NCI-H748 treated with DMSO at 0.1 percent for 48 hours (cell line): ENCODE data around the gene LGMN.
"Not testable (repeated sequence)": the region's sequence is repeated elsewhere in the genome, so short reads cannot be mapped to it uniquely, and the experiment has no call there.

Experiments
- DNase-seq: peaks from one replicate; lab custom pipeline; 2025; lab: John Stamatoyannopoulos, UW

Gene LGMN

DNA sequence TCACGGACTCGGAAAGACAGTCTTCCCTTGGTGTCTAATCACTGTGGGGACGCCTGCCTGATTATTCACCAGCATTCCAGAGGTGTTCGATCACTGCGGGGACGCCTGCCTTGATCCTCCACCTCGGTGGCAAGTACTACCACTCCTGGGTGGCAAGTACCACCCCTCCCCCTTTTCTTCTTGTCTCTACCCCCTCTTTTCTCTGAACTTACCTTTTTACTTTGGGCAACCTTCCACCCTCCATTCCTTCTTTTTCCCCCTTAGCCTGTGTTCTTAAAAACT lies 12.0 kb upstream of the LGMN start:
- no peak for DNase-seq

GRCh38 chr14:92759679-92760523 lies 11.5 kb upstream of the LGMN start:
- no peak for DNase-seq

- no peak for DNase-seq
Measured at GRCh38 chr14:92759300-92759678, 10.9 kb upstream of the LGMN start.

DNA sequence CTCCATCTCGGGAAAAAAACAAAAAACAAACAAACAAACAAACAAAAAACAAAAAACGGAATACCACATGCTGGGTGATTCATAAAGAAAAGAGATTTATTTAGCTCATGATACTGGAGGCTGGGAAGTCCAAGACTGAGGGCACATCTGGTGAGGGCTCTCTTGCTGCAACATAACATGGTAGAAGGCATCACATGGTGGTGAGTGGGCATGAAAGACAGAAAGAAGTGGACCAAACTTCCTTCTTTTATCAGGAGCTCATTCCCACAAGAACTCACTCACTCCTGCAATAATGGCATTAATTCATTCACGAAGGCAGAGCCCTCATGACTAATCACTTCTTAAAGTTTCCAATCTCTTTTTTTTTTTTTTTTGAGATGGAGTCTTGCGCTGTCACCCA lies 8.0 kb upstream of the LGMN start:
- no peak for DNase-seq

GRCh38 chr14:92755495-92755894 lies 7.1 kb upstream of the LGMN start:
- no peak for DNase-seq

- peak; percentile 81 for DNase-seq
Measured at GRCh38 chr14:92754966-92755365, 6.5 kb upstream of the LGMN start.

GRCh38 chr14:92753250-92753649 lies 4.8 kb upstream of the LGMN start:
- DNase-seq, result no peak

- no peak for DNase-seq
Measured at GRCh38 chr14:92751819-92752218, 3.4 kb upstream of the LGMN start.

- no peak for DNase-seq
Measured at GRCh38 chr14:92750994-92751400, 2.6 kb upstream of the LGMN start.

GRCh38 chr14:92750222-92750728 lies 1.8 kb upstream of the LGMN start:
- DNase-seq, result not testable (repeated sequence)

- DNase-seq, result no peak
Measured at GRCh38 chr14:92747701-92748258, 647 bp downstream of the LGMN start.

GRCh38 chr14:92744198-92744597 lies 4.2 kb downstream of the LGMN start:
- DNase-seq, result no peak

DNA sequence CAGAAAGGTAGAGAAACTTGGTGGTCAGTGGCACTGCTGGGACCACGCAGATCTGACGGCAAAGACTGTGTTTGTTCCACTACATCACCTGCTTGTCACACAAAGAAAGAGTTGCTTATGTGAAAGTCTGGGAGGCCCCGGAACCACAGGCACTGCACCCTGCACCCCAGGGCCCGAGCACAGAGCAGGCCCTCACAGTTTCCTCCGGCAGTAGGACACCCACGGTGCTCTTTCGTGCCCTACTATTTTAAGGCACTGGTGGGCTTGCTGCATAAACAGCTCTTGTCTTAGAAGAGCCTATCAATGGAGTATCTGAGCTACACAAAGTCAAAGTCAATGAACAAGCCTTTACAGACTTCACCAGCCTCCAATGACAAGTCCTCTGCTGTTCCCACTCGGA lies 8.0 kb downstream of the LGMN start:
- no peak for DNase-seq

- no peak for DNase-seq
Measured at GRCh38 chr14:92737619-92738188, 10.7 kb downstream of the LGMN start.

DNA sequence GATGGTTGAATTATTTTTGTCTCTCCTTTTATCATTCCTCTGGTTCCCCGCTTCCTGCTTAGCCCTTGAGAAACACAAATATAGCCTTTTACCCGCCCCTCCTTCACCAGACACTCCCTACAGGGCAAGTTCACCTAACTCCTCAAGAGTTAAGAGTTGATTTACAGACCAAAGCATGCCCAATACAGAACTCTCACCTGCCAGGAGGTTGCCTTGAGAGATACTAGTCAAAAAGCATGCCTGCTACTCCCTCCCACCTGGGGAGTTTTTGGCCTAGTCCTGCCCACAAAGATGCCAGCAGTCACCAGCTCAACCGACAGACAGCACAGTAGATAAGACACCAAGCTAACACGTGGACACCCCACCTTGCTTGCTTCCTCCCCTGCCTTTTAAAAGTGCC lies 11.2 kb downstream of the LGMN start:
- DNase-seq, result no peak

- DNase-seq, result no peak
Measured at GRCh38 chr14:92735344-92735743, 13.1 kb downstream of the LGMN start.

DNA sequence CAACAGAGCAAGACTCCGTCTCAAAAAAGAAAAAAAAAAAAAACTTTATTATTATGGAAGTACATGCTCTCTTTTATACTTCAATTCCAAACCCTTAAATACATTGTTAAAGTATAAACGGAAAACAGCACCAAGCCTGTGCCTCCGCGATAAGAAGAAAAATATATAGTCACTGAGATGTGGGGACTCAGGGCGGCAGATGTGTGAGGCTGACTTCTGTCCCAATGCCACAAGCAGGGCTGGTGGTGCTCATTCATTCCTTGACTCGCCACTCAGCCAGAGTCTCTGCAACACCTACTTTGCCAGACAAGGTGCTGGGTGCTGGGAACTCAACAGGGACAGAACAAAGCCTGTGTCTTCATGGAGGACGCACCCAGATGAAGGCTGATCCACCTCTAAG lies 13.8 kb downstream of the LGMN start:
- DNase-seq, result no peak

- no peak for DNase-seq
Measured at GRCh38 chr14:92733007-92733406, 15.4 kb downstream of the LGMN start.

DNA sequence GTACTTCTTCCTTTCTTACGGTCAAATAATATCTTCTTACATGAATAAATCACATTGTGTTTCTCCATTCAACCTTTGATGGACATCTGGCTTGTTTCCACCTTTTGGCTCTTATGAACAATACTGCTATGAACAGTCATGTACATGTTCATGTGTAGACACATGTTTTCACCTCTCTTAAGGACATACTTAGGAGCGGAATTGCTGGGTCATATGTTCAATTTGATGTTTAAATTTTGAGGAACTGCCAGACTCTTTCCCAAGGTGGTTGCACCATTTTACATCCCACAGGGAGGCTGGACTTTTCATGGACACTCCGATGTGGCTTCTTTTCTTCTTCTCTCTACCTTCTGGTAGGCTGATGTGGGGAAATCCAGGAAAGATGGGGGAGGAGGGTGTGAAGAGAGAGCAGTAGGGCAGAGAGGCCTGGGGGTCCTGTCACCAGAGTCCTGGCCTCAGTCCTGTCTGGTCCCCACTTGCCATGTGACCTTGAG lies 16.8 kb downstream of the LGMN start:
- DNase-seq, result no peak

DNA sequence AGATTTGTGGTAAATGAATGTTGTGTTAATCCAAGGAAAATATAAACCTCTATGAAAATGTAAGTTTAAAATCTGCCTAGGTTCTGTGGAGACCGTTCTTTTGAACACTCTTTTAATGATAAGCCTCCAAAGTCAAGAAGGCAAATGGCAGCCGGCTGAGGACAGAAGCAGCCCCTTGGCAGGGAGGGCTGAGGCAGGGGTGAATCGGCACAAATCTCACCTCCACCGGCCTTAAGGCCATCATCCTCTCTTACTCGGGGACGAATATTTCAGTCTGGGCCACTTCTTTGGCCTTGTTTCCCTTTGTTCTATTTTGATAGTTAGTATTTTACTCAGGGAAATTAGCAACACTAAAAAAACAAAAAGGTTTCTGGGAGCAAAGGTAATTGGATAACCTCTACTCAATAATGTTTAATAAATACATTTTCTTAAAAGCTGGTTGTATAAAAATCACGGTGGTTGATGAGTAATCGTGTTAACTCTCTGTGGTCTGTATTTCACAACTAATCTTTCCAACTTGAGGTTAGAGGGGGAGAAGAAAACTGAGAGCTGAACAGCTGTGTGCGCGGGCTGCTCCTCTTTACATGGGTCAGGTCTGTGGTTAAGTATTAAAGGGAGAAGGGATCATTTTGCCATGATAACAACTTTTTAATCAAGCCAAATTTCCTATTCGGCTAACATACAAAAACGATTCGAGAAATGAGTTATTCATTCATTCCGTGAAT lies 18.6 kb downstream of the LGMN start:
- no peak for DNase-seq

DNA sequence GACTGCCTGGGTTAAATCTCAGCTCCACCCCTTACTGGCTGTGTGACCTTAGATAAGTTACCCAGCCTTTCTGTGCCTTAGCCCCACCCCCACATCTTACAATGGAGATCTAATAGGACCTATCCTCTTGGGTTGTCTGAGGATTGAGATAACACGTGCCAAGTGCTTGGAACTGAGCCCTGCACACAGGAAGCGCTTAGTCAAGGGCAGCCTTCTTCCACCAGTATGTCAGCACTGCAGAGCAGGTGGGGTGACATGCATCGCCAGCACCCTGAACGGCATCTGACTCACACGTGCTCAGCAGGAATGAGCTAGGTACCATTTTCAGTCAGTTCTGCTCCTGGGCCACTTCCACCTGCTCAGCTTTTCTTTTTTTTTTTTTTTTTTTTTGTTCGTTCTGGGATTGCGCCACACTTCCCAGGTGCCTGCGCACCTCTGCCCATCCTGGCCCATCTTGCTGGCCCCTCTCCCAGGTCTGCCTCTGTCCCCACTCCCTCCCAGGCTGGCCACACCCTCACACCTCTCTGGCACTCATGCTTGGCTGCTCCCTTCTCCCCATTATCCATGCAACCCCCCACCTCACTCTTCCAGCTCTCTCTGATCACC lies 19.6 kb downstream of the LGMN start:
- no peak for DNase-seq

- no peak for DNase-seq
Measured at GRCh38 chr14:92726933-92727262, 21.5 kb downstream of the LGMN start.
